ENCODE results near the gene CAPN15. TPM values are rescaled to one million over a fixed set of nuclear protein-coding genes. Genes with fewer than 3 reads are reported as not detected.
"Not testable (repeated sequence)": the region's sequence is repeated elsewhere in the genome, so short reads cannot be mapped to it uniquely, and the experiment has no call there.

The CAPN15 gene
- total RNA-seq, 4 donors from 2014 or later, result 24.9 to 44.7 (median 43.3) TPM

DNA sequence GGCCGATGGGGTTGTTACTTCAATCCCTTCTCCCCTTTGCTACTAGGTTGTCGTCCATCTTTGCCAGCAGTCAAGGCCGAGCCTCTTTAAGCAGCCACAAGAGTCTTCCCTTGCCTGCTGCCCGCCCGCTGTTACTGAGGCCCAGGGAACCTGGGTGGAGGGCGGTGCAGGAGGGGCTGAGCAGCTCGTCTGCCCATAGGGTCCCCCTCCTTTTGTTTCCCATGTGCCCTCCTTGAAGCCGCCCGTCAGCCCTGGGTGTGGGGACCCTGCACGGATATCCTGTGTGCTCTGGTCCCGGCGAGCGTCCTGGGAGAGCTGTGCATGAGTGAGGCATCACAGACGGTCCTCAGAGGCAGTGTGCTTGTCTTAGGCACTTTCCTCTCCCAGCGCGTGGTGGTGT is 37.9 kb upstream of the CAPN15 start:
- 85% methylated on average over 13 of the region's 16 CpGs for WGBS
- intact Hi-C loops (cut with DNase I), result no loop called here
- no peak overlapping the region for H3K27ac ChIP-seq (replicated peaks in 1 of 4)
- no peaks in the 10 kb centered on the region for H3K4me1 ChIP-seq
- TF ChIP-seq EP300 (IDR thresholded peaks at IDR 0.05) (no peak), POLR2A (IDR thresholded peaks at IDR 0.05; ENCODE audit: low read depth) (no peak), POLR2AphosphoS5 (IDR thresholded peaks at IDR 0.05) (no peak)
- TF ChIP-seq, protein P1, sequence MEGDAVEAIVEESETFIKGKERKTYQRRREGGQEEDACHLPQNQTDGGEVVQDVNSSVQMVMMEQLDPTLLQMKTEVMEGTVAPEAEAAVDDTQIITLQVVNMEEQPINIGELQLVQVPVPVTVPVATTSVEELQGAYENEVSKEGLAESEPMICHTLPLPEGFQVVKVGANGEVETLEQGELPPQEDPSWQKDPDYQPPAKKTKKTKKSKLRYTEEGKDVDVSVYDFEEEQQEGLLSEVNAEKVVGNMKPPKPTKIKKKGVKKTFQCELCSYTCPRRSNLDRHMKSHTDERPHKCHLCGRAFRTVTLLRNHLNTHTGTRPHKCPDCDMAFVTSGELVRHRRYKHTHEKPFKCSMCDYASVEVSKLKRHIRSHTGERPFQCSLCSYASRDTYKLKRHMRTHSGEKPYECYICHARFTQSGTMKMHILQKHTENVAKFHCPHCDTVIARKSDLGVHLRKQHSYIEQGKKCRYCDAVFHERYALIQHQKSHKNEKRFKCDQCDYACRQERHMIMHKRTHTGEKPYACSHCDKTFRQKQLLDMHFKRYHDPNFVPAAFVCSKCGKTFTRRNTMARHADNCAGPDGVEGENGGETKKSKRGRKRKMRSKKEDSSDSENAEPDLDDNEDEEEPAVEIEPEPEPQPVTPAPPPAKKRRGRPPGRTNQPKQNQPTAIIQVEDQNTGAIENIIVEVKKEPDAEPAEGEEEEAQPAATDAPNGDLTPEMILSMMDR (IDR thresholded peaks at IDR 0.05), result no peak
- no peak overlapping the region for H3K4me3 ChIP-seq
- DNase-seq (ENCODE audit: extremely low spot score), result no peak
- H3K9me3 ChIP-seq, result no peaks in the 10 kb centered on the region
- H3K36me3 ChIP-seq, result peaks cover 19 to 71% (median 40%) of the 10 kb centered on the region in 4 donors
- no peaks in the 10 kb centered on the region for H3K27me3 ChIP-seq

DNA sequence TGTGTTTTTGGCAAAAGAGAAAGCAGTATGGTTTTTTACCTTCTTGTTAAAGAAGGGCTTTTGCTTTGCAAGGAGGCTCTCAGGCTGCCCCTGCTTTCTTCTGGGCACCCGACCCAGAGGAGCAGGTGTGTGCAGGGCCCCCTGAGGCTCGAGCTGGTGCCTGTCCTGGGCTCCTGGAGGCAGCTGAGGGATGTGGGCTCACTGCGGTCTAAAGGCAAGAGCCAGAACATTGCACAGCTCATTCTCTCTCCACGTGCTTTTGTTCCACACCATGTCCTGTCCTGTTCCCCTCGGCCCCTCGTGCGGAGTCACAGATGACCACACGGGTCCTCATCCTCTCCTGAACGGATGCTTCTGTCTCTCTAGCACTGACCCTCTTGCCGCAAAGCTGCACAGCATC is 36.7 kb upstream of the CAPN15 start:
- TF ChIP-seq, protein P1 (IDR thresholded peaks at IDR 0.05), result no peak
- TF ChIP-seq POLR2A (IDR thresholded peaks at IDR 0.05; ENCODE audit: low read depth) (no peak), EP300 (IDR thresholded peaks at IDR 0.05) (no peak), POLR2AphosphoS5 (IDR thresholded peaks at IDR 0.05) (no peak)
- intact Hi-C loops (cut with DNase I), result no loop called here
- Histone ChIP-seq H3K9me3 (no peaks in the 10 kb centered on the region), H3K27ac (replicated peaks in 1 of 4) (no peak overlapping the region), H3K36me3 (peaks cover 19 to 65% (median 40%) of the 10 kb centered on the region in 4 donors), H3K27me3 (no peaks in the 10 kb centered on the region), H3K4me1 (no peaks in the 10 kb centered on the region), H3K4me3 (no peak overlapping the region)
- DNase-seq (ENCODE audit: extremely low spot score), result no peak
- 89% methylated on average over 10 of the region's 10 CpGs for WGBS

DNA sequence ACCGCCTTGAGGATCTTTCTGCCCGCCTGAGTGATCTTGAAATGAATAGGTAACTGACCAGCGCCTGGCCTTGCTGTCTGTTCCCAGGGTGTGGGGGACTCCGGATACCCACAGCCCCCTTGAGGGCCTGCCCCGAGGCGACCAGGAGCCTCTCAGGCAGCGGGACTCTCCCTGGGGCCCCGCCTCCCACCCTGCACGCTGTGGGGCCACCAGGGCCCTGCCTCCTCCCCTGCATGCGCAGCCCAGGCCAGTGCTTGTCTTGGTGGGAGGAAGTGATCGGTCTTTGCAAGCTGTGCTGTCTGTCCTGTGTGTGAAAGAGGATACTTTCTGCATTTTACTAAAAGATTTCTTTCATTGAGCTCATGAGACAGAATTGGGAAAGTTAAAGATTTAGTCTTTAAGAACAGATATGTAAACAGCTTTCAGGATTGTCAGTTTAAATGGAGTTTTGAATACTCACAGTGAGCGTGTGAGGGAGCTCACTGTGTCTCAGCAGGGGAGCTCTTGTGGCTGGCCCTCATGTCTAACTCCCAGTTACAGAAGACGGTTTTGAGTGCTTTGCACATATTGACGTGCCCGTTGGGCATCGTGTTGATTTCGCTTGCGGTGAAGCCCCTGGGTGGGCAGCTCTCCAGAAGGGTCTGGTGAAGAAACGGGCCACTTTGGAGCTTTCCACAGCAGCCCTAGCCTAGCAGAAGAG is 36.1 kb upstream of the CAPN15 start:
- no peak for DNase-seq (ENCODE audit: extremely low spot score)
- WGBS, result 86% methylated on average over 18 of the region's 19 CpGs
- intact Hi-C loops (cut with DNase I), result no loop called here
- H3K4me1 ChIP-seq, result no peaks in the 10 kb centered on the region
- no peaks in the 10 kb centered on the region for H3K27me3 ChIP-seq
- no peaks in the 10 kb centered on the region for H3K9me3 ChIP-seq
- peaks cover 19 to 71% (median 40%) of the 10 kb centered on the region in 4 donors for H3K36me3 ChIP-seq
- TF ChIP-seq EP300 (IDR thresholded peaks at IDR 0.05), result no peak
- TF ChIP-seq POLR2AphosphoS5 (IDR thresholded peaks at IDR 0.05), result no peak
- no peak for TF ChIP-seq POLR2A (IDR thresholded peaks at IDR 0.05; ENCODE audit: low read depth)
- TF ChIP-seq, protein P1 (IDR thresholded peaks at IDR 0.05), result no peak
- H3K27ac ChIP-seq (replicated peaks in 1 of 4), result no peak overlapping the region
- no peak overlapping the region for H3K4me3 ChIP-seq

DNA sequence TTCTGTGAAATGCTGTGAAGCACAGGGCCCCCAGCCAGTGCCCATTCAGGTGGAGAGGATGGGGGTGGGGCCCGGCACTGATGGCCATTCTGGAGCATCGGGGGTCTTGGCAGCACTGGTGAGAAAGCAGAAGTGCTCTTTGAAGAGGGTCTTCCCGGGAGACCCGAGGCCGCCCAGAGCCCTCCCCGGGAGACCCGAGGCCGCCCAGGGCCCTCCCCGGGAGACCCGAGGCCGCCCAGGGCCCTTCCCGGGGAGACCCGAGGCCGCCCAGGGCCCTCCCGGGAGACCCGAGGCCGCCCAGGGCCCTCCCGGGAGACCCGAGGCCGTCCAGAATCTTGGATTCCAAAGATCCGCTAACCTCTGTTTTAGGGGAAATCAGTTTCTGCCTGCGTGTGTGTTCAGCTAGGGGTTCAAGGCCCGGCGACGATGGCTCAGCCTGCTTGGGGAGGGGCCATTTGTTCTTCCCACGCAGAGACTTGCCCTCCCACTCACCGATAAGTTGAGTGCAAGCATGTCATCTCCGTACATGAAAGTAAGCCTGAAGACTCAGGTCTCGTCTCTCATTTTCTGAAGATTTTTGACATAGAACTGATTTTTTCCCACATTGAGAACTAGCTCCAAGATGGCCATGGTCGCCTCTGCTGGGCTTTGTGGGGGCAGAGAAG is 35.2 kb upstream of the CAPN15 start:
- 93% methylated on average over 11 of the region's 30 CpGs for WGBS
- H3K27ac ChIP-seq (replicated peaks in 1 of 4), result no peak overlapping the region
- no peaks in the 10 kb centered on the region for H3K4me1 ChIP-seq
- H3K27me3 ChIP-seq, result no peaks in the 10 kb centered on the region
- no peaks in the 10 kb centered on the region for H3K9me3 ChIP-seq
- peaks cover 19 to 79% (median 45%) of the 10 kb centered on the region in 4 donors for H3K36me3 ChIP-seq
- TF ChIP-seq EP300 (IDR thresholded peaks at IDR 0.05), result no peak
- TF ChIP-seq, protein P1 (IDR thresholded peaks at IDR 0.05), result no peak
- no peak for TF ChIP-seq POLR2AphosphoS5 (IDR thresholded peaks at IDR 0.05)
- TF ChIP-seq POLR2A (IDR thresholded peaks at IDR 0.05; ENCODE audit: low read depth), result no peak
- intact Hi-C loops (cut with DNase I), result no loop called here
- no peak for DNase-seq (ENCODE audit: extremely low spot score)
- no peak overlapping the region for H3K4me3 ChIP-seq

DNA sequence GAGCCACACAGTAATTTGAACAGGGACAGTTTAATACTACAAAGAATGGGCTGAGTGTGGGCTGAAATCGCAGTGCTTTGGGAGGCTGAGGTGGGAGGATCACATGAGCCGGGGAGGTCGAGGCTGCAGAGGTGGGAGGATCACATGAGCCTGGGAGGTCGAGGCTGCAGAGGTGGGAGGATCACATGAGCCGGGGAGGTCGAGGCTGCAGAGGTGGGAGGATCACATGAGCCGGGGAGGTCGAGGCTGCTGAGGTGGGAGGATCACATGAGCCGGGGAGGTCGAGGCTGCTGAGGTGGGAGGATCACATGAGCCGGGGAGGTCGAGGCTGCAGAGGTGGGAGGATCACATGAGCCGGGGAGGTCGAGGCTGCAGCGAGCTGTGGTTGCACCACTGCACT is 32.8 kb upstream of the CAPN15 start:
- H3K27me3 ChIP-seq; intact Hi-C loops (cut with DNase I); H3K9me3 ChIP-seq; H3K4me3 ChIP-seq; DNase-seq (ENCODE audit: extremely low spot score); H3K4me1 ChIP-seq; H3K27ac ChIP-seq (replicated peaks in 1 of 4): not testable (repeated sequence)
- WGBS, result 84% methylated on average over 15 of the region's 15 CpGs
- peaks cover 13 to 81% (median 51%) of the 10 kb centered on the region in 4 donors for H3K36me3 ChIP-seq

Data from esophagus muscularis mucosa (tissue), 4 donors.